Transverse colon (tissue), 4 donors: ENCODE data around the gene ZNF780A. TPM values are rescaled to one million over a fixed set of nuclear protein-coding genes. Genes with fewer than 3 reads are reported as not detected.
A peak's percentile ranks its signal among the peaks of the same experiment; 100 is the strongest.

ENCODE experiments used
- DNase-seq: peaks from one replicate; pipeline ENCODE4 v3.0.0-alpha.2; 2019
- H3K27ac ChIP-seq, 4 donors: fragments of 200-600 bp; sonication (generic); 2 replicates each; pipeline ENCODE4 v1.5.1; 2016 to 2018; ENCODE audit warnings: inconsistent platforms in 4 of 4
- H3K27me3 ChIP-seq: fragments of 200-600 bp; sonication (generic); 2 replicates; pipeline ENCODE4 v1.5.1; 2017; ENCODE audit warnings: inconsistent platforms
- H3K36me3 ChIP-seq, 4 donors: fragments of 200-600 bp; sonication (generic); 2 replicates each; pipeline ENCODE4 v1.5.1; 2017 to 2019; ENCODE audit warnings: inconsistent platforms in 4 of 4
- H3K4me1 ChIP-seq, 4 donors: fragments of 200-600 bp; sonication (generic); 2 replicates each; pipeline ENCODE4 v1.5.1; 2017 to 2020; ENCODE audit warnings: inconsistent platforms in 4 of 4
- H3K4me3 ChIP-seq, 4 donors: fragments of 200-600 bp; sonication (generic); 1 replicate in 1 of 4; 2 replicates in 3 of 4; pipeline versions ENCODE4 v1.5.1 to v1.6.1; 2017 to 2019; ENCODE audit warnings: inconsistent platforms in 4 of 4
- H3K9me3 ChIP-seq, 2 donors: fragments of 200-600 bp; sonication (generic); 2 replicates each; pipeline ENCODE4 v1.5.1; 2017 to 2019; ENCODE audit warnings: inconsistent platforms in 2 of 2
- EP300 ChIP-seq: sonication (generic); formaldehyde crosslinking; IDR thresholded peaks from one replicate; pipeline ENCODE4 v1.6.1; 2017; ENCODE audit warnings: antibody characterized with exemption, low read depth
- POLR2A ChIP-seq: fragments of 450-650 bp; IDR thresholded peaks from one replicate; pipeline ENCODE4 v1.6.1; 2016; ENCODE audit warnings: antibody characterized with exemption, mild to moderate bottlenecking, moderate library complexity
- POLR2AphosphoS5 ChIP-seq, 3 donors: sonication (generic); formaldehyde crosslinking; IDR thresholded peaks; one replicate each; pipeline ENCODE4 v1.6.1; 2016; ENCODE audit warnings: antibody characterized with exemption in 3 of 3
- WGBS, 2 donors: methylation state at CpG; one replicate each; pipeline ENCODE4 v1.1.5; 2018; ENCODE audit warnings: low coverage in 1 of 2; 5-methylcytosine and 5-hydroxymethylcytosine counted together
- in situ Hi-C, 4 donors: fragments of 200-750 bp; cut with MboI; loops; one replicate each; pipeline versions ENCODE4 v1.15.0 to v1.15.1; 2017; ENCODE audit warnings: low sequenced_read_pairs in 3 of 4, low pct_ligation_motif_present in 1 of 4, low pct_unique_long_range_greater_than_20kb in 1 of 4
- intact Hi-C: fragments of 100-400 bp; cut with DNase I; formaldehyde crosslinking; loops from one replicate; pipeline ENCODE4 v1.15.1; 2023; ENCODE audit warnings: low total_unique reads
- total RNA-seq, 4 donors: library from RNA; depleted of rRNA; stranded (reverse); fragments of >200 nt; gene quantifications; one replicate each; pipeline ENCODE4 v1.1.0, GENCODE V29; 2016
- TF ChIP-seq, protein P1 (sequence below), 5 experiments: fragments of 200-600 bp in 3 of 5; fragments of 450-650 bp in 2 of 5; sonication (generic) in 3 of 5; IDR thresholded peaks; 1 replicate in 2 of 5; 2 replicates in 3 of 5; pipeline ENCODE4 v1.5.1; 2016 to 2017; ENCODE audit warnings: antibody characterized with exemption in 5 of 5, inconsistent platforms in 3 of 5, mild to moderate bottlenecking in 2 of 5, moderate library complexity in 1 of 5

The ZNF780A gene
- total RNA-seq, 4 donors from 2014 or later = 3.0 to 19.7 (median 7.2) TPM

DNA sequence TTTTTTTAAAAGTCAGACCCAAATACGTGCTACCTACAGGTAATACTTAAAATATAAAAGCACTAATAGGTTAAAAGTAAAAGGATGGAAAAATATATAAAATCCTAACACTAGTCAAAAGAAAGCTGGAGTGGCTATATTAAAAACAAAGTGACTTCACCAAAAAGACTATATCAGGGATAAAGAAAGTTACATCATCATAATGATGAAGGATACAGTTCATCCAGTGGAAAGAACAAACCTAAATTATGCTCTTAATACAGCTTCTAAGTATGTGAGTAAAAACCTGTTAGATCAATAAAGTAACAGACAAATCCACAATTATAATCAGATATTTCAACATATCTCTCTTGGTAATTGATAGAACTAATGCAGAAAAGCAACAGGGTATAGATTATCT lies 33.6 kb downstream of the ZNF780A start:
- TF ChIP-seq POLR2A = no peak
- TF ChIP-seq, protein P1, sequence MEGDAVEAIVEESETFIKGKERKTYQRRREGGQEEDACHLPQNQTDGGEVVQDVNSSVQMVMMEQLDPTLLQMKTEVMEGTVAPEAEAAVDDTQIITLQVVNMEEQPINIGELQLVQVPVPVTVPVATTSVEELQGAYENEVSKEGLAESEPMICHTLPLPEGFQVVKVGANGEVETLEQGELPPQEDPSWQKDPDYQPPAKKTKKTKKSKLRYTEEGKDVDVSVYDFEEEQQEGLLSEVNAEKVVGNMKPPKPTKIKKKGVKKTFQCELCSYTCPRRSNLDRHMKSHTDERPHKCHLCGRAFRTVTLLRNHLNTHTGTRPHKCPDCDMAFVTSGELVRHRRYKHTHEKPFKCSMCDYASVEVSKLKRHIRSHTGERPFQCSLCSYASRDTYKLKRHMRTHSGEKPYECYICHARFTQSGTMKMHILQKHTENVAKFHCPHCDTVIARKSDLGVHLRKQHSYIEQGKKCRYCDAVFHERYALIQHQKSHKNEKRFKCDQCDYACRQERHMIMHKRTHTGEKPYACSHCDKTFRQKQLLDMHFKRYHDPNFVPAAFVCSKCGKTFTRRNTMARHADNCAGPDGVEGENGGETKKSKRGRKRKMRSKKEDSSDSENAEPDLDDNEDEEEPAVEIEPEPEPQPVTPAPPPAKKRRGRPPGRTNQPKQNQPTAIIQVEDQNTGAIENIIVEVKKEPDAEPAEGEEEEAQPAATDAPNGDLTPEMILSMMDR (IDR thresholded peaks at IDR 0.05) = no peak
- TF ChIP-seq POLR2AphosphoS5 (IDR thresholded peaks at IDR 0.05) = no peak
- 78 to 91% methylated on average over 1 of the region's 1 CpG for WGBS, 2 donors

GRCh38 chr19:40056505-40056904 lies 34.2 kb downstream of the ZNF780A start:
- H3K27ac ChIP-seq = peak overlapping the region; percentile 65 to 78 (median 70)
- peaks cover 8% of the 10 kb centered on the region for H3K27me3 ChIP-seq
- H3K36me3 ChIP-seq = no peaks in the 10 kb centered on the region
- DNase-seq = no peak
- peaks cover 12 to 24% of the 10 kb centered on the region in 2 donors for H3K9me3 ChIP-seq
- in situ Hi-C loops (no loop called here), intact Hi-C loops (no loop called here)
- TF ChIP-seq POLR2A (no peak), EP300 (no peak), POLR2AphosphoS5 (IDR thresholded peaks at IDR 0.05) (no peak)
- TF ChIP-seq, protein P1 (IDR thresholded peaks at IDR 0.05) = no peak
- 4 to 8% methylated on average over 7 of the region's 7 CpGs for WGBS, 2 donors
- H3K4me3 ChIP-seq = peak overlapping the region; percentile 59 to 79 (median 63)
- H3K4me1 ChIP-seq = peaks cover 0 to 17% (median 10%) of the 10 kb centered on the region in 4 donors

More for the DNA sequence above, 33.6 kb downstream of the ZNF780A start:
- in situ Hi-C loops = no loop called here
- intact Hi-C loops = no loop called here
- Histone ChIP-seq H3K4me1 (peaks cover 0 to 17% (median 10%) of the 10 kb centered on the region in 4 donors), H3K27me3 (peaks cover 8% of the 10 kb centered on the region), H3K27ac (no peak overlapping the region), H3K4me3 (no peak overlapping the region), H3K9me3 (peaks cover 12 to 24% of the 10 kb centered on the region in 2 donors), H3K36me3 (no peaks in the 10 kb centered on the region)
- no peak for DNase-seq

DNA sequence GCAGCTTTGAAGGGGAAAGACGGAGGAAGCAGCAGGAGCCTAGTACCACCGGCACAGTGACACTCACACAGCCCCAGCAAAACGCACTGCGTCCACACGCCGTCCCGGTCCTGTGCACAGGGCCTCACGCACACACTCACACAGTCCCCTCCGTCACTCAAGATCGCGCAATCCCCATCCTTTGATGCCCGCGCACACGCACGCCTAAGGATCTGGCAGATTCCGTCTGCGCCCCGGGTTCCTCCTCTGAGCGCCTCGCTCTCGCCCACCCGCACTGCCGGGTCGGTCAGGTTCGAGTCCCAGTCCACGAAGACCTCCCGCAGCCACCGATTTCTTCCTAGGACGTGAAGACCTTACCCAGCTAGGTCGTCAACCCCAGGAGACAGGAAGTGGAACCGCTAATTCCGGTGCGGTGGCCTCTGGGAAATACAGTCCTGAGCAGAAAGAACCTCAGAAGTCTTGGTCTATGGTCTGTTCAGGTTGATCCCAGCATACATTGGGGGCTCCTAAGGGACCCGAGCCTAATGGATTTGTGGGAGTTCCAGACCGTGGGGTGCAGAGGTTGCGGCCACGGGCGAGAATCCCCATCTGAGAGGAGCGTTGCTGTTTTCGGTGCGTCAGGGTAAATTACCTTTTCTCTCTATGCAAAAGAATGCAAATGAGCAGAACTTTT lies 34.8 kb downstream of the ZNF780A start, which contains the start of gene ZNF780B:
Gene ZNF780B, minus strand, starts transcription at position 400 of the 673 bp plus-strand sequence. CDS start 5,899 bp downstream, outside the sequence.
- Histone ChIP-seq H3K27ac (peak within 1 kb of the TSS; percentile 65 to 78 (median 70)), H3K36me3 (no peaks in the 10 kb centered on the region), H3K4me1 (peaks cover 0 to 17% (median 10%) of the 10 kb centered on the region in 4 donors), H3K9me3 (peaks cover 12 to 24% of the 10 kb centered on the region in 2 donors), H3K4me3 (peak within 1 kb of the TSS; percentile 59 to 79 (median 63)), H3K27me3 (peaks cover 8% of the 10 kb centered on the region)
- DNase-seq = peak; percentile 80
- in situ Hi-C loops (no loop called here), intact Hi-C loops (no loop called here)
- WGBS, 2 donors = 0% methylated on average over 38 of the region's 41 CpGs; no CpG with 5 or more reads in 1 of the 2 donors
- peak in 2 of 3 donors; percentile 28 to 48 for TF ChIP-seq POLR2AphosphoS5 (IDR thresholded peaks at IDR 0.05)
- TF ChIP-seq, protein P1 (IDR thresholded peaks at IDR 0.05) = no peak
- TF ChIP-seq EP300 = no peak
- no peak for TF ChIP-seq POLR2A

DNA sequence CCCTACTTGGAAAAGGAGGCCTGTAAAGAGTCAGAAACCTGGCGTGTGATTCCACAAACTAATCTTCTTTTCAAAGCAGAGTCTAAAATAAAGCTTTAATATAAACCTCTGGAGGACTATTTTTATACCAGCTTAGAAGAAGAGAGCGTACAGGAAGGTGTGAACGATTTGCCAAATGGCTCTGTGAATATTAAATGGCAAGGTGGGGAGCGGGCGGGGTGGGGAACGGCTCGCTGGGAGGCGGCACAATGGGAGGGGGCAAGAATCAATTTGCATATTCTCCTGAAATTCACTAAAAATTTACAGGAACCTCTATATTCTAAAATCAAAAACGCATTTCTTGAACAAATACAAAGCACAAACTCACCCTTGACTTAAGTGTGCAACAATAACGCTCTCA lies 35.7 kb downstream of the ZNF780A start:
- peaks cover 0 to 17% (median 10%) of the 10 kb centered on the region in 4 donors for H3K4me1 ChIP-seq
- WGBS, 2 donors = 31 to 54% methylated on average over 9 to 10 of the region's 10 CpGs
- H3K36me3 ChIP-seq = peaks cover 0 to 5% (median 0%) of the 10 kb centered on the region in 4 donors
- TF ChIP-seq EP300 = no peak
- no peak for TF ChIP-seq POLR2AphosphoS5 (IDR thresholded peaks at IDR 0.05)
- TF ChIP-seq POLR2A = no peak
- TF ChIP-seq, protein P1 (IDR thresholded peaks at IDR 0.05) = no peak
- peaks cover 11 to 15% of the 10 kb centered on the region in 2 donors for H3K9me3 ChIP-seq
- H3K27ac ChIP-seq = no peak overlapping the region
- in situ Hi-C loops (no loop called here), intact Hi-C loops (no loop called here)
- peak overlapping the region; percentile 59 to 79 (median 63) for H3K4me3 ChIP-seq
- peaks cover 5% of the 10 kb centered on the region for H3K27me3 ChIP-seq
- DNase-seq = no peak
